Measurements from ENCODE around the gene RHEBL1.

Gene RHEBL1

GRCh38 chr12:49037111-49037946, 32.5 kb downstream of the RHEBL1 start:
- DNase-seq (ENCODE audit: low read depth, low spot score): no peak

- DNase-seq (ENCODE audit: low read depth, low spot score): no peak
Measured at GRCh38 chr12:49036029-49036428, 33.8 kb downstream of the RHEBL1 start.

- DNase-seq (ENCODE audit: low read depth, low spot score): no peak
Measured at GRCh38 chr12:49034286-49034622, 35.5 kb downstream of the RHEBL1 start.

- no peak for DNase-seq (ENCODE audit: low read depth, low spot score)
Measured at GRCh38 chr12:49033611-49034285, 36.0 kb downstream of the RHEBL1 start.

- no peak for DNase-seq (ENCODE audit: low read depth, low spot score)
Measured at GRCh38 chr12:49032679-49033447, 36.9 kb downstream of the RHEBL1 start.

- DNase-seq (ENCODE audit: low read depth, low spot score): no peak
Measured at GRCh38 chr12:49032276-49032675, 37.5 kb downstream of the RHEBL1 start.

GRCh38 chr12:49031573-49032161, 38.1 kb downstream of the RHEBL1 start:
- no peak for DNase-seq (ENCODE audit: low read depth, low spot score)

GRCh38 chr12:49030714-49031572, 38.8 kb downstream of the RHEBL1 start:
- no peak for DNase-seq (ENCODE audit: low read depth, low spot score)

- no peak for DNase-seq (ENCODE audit: low read depth, low spot score)
Measured at GRCh38 chr12:49030119-49030518, 39.7 kb downstream of the RHEBL1 start.

- no peak for DNase-seq (ENCODE audit: low read depth, low spot score)
Measured at GRCh38 chr12:49028666-49029275, 41.0 kb downstream of the RHEBL1 start.

GRCh38 chr12:49027846-49028555, 41.8 kb downstream of the RHEBL1 start:
- DNase-seq (ENCODE audit: low read depth, low spot score): no peak

- no peak for DNase-seq (ENCODE audit: low read depth, low spot score)
Measured at GRCh38 chr12:49026678-49027480, 42.9 kb downstream of the RHEBL1 start.

GRCh38 chr12:49026101-49026500, 43.7 kb downstream of the RHEBL1 start:
- DNase-seq (ENCODE audit: low read depth, low spot score): no peak

GRCh38 chr12:49025463-49025862, 44.3 kb downstream of the RHEBL1 start:
- no peak for DNase-seq (ENCODE audit: low read depth, low spot score)

- DNase-seq (ENCODE audit: low read depth, low spot score): no peak
Measured at GRCh38 chr12:49024543-49024942, 45.2 kb downstream of the RHEBL1 start.

- DNase-seq (ENCODE audit: low read depth, low spot score): no peak
Measured at GRCh38 chr12:49023812-49024211, 46.0 kb downstream of the RHEBL1 start.

- no peak for DNase-seq (ENCODE audit: low read depth, low spot score)
Measured at GRCh38 chr12:49022558-49023178, 47.1 kb downstream of the RHEBL1 start.

- DNase-seq (ENCODE audit: low read depth, low spot score): no peak
Measured at GRCh38 chr12:49021292-49021915, 48.4 kb downstream of the RHEBL1 start.

Measured in astrocyte of the hippocampus (primary cell).